Keratinocyte (primary cell): ENCODE results near the gene MRPL40.

ENCODE experiments used
- EZH2 ChIP-seq: IDR thresholded peaks from one replicate; pipeline ENCODE4 v1.6.1; 2012; ENCODE audit warnings: inconsistent platforms, mild to moderate bottlenecking, low read length, moderate library complexity
- TF ChIP-seq, protein P1 (sequence below), 3 experiments: IDR thresholded peaks in 1 of 3; conservative IDR thresholded peaks in 1 of 3; optimal IDR thresholded peaks in 1 of 3; 2 replicates in 2 of 3; 3 replicates in 1 of 3; pipeline versions ENCODE3 to v1.5.1; 2011; ENCODE audit warnings: low read length in 3 of 3, mild to moderate bottlenecking in 3 of 3, moderate library complexity in 2 of 3, control low read depth in 1 of 3, inconsistent platforms in 1 of 3; ENCODE audit not compliant: insufficient read depth in 2 of 3; ENCODE audit errors: extremely low read depth in 1 of 3

DNA sequence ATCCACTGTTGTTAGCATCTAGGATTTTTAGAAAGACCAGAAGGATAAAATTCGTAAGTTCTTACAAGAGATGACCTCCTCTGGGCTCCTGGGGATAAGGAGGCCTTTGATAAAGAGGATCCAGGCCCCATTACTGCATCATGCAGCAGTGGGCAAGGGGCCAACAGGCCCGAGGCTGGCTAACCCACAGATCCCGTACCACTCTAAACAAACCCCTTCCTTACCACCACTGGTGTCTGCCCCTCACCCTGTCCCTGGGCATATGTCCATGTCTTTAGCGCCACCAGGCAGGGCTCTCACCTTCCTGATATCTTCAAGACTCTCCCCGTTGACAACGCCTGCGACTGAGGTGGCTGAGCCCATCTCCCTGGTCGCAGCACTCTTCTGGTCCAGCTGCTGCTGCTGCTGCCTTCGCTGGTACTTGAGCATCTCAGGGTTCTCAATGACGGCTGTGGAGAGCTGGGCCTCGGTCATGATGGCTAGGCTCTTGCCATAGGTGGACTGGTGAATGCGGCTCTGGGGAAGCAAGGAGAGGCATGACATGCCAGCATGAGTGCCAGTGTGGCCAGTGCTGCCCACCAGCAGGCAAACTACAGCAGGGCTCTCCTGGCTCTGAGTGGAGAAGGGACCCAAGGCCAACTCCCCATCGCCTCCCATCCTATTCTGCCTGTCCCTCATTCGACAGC is 47.0 kb upstream of the MRPL40 start:
- TF ChIP-seq EZH2, result no peak
- TF ChIP-seq, protein P1, sequence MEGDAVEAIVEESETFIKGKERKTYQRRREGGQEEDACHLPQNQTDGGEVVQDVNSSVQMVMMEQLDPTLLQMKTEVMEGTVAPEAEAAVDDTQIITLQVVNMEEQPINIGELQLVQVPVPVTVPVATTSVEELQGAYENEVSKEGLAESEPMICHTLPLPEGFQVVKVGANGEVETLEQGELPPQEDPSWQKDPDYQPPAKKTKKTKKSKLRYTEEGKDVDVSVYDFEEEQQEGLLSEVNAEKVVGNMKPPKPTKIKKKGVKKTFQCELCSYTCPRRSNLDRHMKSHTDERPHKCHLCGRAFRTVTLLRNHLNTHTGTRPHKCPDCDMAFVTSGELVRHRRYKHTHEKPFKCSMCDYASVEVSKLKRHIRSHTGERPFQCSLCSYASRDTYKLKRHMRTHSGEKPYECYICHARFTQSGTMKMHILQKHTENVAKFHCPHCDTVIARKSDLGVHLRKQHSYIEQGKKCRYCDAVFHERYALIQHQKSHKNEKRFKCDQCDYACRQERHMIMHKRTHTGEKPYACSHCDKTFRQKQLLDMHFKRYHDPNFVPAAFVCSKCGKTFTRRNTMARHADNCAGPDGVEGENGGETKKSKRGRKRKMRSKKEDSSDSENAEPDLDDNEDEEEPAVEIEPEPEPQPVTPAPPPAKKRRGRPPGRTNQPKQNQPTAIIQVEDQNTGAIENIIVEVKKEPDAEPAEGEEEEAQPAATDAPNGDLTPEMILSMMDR (optimal IDR thresholded peaks at IDR 0.05 in 1 of 3, IDR thresholded peaks at IDR 0.05 in 1 of 3, conservative IDR thresholded peaks at IDR 0.05 in 1 of 3; ENCODE audit: extremely low read depth in 1 of 3, insufficient read depth in 2 of 3, low read length in 3 of 3), result no peak
